ENCODE data around the gene UBE2F. TPM values are rescaled to one million over a fixed set of nuclear protein-coding genes. Genes with fewer than 3 reads are reported as not detected.

UBE2F gene
- total and polyA plus RNA-seq, 9 of the 15 experiments (the other 6 are each of a cell fraction or from before 2014, with no cell fraction given): 18.1 to 88.1 (median 53.0) TPM

DNA sequence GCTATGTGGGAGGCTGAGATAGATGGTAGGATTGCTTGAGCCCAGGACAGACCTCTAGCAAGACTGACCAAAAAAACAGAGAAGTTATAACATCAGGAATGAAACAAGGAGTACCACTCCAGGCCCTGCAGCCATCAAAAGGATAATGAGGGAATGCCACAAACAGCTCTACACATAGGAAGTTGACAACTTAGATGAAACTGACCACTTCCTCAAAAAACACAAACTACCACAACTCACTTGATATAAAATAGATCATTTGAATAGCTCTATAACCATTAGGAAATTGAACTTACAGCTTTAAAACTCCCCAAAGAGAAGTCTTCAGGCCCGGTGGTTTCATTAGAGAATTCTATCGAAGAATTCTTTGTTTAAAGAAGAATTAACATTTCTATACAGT lies 120.4 kb downstream of the UBE2F start (continued):
- TF ChIP-seq ZNF282 (CRISPR knock-in tag; IDR thresholded peaks at IDR 0.05) (no peak), ZKSCAN1 (IDR thresholded peaks at IDR 0.05; ENCODE audit: low read depth, low read length) (no peak)
- TF ChIP-seq, protein P1, sequence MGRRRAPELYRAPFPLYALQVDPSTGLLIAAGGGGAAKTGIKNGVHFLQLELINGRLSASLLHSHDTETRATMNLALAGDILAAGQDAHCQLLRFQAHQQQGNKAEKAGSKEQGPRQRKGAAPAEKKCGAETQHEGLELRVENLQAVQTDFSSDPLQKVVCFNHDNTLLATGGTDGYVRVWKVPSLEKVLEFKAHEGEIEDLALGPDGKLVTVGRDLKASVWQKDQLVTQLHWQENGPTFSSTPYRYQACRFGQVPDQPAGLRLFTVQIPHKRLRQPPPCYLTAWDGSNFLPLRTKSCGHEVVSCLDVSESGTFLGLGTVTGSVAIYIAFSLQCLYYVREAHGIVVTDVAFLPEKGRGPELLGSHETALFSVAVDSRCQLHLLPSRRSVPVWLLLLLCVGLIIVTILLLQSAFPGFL (CRISPR knock-in tag; IDR thresholded peaks at IDR 0.05): no peak
- TF ChIP-seq, protein P2, sequence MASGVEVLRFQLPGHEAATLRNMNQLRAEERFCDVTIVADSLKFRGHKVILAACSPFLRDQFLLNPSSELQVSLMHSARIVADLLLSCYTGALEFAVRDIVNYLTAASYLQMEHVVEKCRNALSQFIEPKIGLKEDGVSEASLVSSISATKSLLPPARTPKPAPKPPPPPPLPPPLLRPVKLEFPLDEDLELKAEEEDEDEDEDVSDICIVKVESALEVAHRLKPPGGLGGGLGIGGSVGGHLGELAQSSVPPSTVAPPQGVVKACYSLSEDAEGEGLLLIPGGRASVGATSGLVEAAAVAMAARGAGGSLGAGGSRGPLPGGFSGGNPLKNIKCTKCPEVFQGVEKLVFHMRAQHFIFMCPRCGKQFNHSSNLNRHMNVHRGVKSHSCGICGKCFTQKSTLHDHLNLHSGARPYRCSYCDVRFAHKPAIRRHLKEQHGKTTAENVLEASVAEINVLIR (CRISPR knock-in tag; IDR thresholded peaks at IDR 0.05): no peak
- TF ChIP-seq, protein P3, sequence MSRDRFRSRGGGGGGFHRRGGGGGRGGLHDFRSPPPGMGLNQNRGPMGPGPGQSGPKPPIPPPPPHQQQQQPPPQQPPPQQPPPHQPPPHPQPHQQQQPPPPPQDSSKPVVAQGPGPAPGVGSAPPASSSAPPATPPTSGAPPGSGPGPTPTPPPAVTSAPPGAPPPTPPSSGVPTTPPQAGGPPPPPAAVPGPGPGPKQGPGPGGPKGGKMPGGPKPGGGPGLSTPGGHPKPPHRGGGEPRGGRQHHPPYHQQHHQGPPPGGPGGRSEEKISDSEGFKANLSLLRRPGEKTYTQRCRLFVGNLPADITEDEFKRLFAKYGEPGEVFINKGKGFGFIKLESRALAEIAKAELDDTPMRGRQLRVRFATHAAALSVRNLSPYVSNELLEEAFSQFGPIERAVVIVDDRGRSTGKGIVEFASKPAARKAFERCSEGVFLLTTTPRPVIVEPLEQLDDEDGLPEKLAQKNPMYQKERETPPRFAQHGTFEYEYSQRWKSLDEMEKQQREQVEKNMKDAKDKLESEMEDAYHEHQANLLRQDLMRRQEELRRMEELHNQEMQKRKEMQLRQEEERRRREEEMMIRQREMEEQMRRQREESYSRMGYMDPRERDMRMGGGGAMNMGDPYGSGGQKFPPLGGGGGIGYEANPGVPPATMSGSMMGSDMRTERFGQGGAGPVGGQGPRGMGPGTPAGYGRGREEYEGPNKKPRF (IDR thresholded peaks at IDR 0.05; ENCODE audit: low read depth, low read length): no peak

DNA sequence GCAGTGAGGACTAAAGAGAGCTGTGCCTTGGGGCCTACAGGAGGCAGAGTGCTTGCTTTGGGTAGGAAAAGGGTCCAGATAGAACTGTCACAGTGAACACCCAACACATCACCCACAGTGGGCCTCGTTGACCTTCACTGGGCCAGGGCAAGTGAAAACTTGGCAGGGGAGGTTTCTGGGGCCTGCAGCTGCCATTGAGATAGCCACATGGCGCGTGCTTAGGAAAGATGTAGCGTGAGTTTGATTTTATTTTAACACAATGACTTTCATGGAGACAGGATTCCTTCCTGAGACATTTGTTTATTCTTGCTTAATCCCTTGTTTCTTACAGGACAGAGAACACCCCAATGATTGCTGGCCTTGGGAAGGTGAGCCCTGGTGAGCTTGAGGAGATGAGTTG lies 124.1 kb downstream of the UBE2F start:
- FAIRE-seq (no peak), ATAC-seq (no peak), DNase-seq (ENCODE audit: extremely low read depth in 1 of 4, low spot score in 3 of 4) (no peak)
- Histone ChIP-seq H3K36me3 (ENCODE audit: control insufficient read depth, insufficient read depth, low read length) (peaks cover 17% of the 10 kb centered on the region; the same call in 2 of the 3 replicates), H3K79me2 (ENCODE audit: control insufficient read depth, insufficient read depth, low read length) (no peaks in the 10 kb centered on the region), H3K27me3 (ENCODE audit: control insufficient read depth in 2 of 2, insufficient read depth in 2 of 2, low read length in 2 of 2) (no peaks in the 10 kb centered on the region), H3K4me3 (no peak overlapping the region), H3K27ac (ENCODE audit: extremely low read depth, low read depth, low read length) (no peak overlapping the region), H4K20me1 (replicated peaks; ENCODE audit: control insufficient read depth, insufficient read depth, low read length) (no peaks in the 10 kb centered on the region), H3K4me1 (replicated peaks in 1 of 2; ENCODE audit: control insufficient read depth in 2 of 2, insufficient read depth in 2 of 2, low read length in 2 of 2) (no peaks in the 10 kb centered on the region), H3K9me1 (ENCODE audit: control insufficient read depth, insufficient read depth, low read length) (no peaks in the 10 kb centered on the region), H2AFZ (ENCODE audit: low read depth, low read length) (no peak overlapping the region), H3K9ac (ENCODE audit: insufficient read depth in 1 of 2, low read depth in 2 of 2, low read length in 2 of 2) (no peak overlapping the region), H3K4me2 (ENCODE audit: insufficient read depth, low read length) (no peak overlapping the region), H3K9me3 (replicated peaks; ENCODE audit: control insufficient read depth, insufficient read depth, low read depth, low read length) (no peaks in the 10 kb centered on the region)
- ChIA-PET CTCF (ENCODE audit: low intra/inter-chr PET ratio) (no interaction called here), POLR2A (interaction anchor here (1.1 to 1.7 kb wide), 3 partner anchors 10 to 14 kb away, joined by 3 to 4 read pairs (median 3); no protein-coding TSS in a partner anchor)
- TF ChIP-seq, protein P4, sequence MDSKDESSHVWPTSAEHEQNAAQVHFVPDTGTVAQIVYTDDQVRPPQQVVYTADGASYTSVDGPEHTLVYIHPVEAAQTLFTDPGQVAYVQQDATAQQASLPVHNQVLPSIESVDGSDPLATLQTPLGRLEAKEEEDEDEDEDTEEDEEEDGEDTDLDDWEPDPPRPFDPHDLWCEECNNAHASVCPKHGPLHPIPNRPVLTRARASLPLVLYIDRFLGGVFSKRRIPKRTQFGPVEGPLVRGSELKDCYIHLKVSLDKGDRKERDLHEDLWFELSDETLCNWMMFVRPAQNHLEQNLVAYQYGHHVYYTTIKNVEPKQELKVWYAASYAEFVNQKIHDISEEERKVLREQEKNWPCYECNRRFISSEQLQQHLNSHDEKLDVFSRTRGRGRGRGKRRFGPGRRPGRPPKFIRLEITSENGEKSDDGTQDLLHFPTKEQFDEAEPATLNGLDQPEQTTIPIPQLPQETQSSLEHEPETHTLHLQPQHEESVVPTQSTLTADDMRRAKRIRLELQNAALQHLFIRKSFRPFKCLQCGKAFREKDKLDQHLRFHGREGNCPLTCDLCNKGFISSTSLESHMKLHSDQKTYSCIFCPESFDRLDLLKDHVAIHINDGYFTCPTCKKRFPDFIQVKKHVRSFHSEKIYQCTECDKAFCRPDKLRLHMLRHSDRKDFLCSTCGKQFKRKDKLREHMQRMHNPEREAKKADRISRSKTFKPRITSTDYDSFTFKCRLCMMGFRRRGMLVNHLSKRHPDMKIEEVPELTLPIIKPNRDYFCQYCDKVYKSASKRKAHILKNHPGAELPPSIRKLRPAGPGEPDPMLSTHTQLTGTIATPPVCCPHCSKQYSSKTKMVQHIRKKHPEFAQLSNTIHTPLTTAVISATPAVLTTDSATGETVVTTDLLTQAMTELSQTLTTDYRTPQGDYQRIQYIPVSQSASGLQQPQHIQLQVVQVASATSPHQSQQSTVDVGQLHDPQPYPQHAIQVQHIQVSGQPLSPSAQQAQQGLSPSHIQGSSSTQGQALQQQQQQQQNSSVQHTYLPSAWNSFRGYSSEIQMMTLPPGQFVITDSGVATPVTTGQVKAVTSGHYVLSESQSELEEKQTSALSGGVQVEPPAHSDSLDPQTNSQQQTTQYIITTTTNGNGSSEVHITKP (IDR thresholded peaks at IDR 0.05; ENCODE audit: partially characterized antibody): peak; percentile 59
- TF ChIP-seq, protein P5, sequence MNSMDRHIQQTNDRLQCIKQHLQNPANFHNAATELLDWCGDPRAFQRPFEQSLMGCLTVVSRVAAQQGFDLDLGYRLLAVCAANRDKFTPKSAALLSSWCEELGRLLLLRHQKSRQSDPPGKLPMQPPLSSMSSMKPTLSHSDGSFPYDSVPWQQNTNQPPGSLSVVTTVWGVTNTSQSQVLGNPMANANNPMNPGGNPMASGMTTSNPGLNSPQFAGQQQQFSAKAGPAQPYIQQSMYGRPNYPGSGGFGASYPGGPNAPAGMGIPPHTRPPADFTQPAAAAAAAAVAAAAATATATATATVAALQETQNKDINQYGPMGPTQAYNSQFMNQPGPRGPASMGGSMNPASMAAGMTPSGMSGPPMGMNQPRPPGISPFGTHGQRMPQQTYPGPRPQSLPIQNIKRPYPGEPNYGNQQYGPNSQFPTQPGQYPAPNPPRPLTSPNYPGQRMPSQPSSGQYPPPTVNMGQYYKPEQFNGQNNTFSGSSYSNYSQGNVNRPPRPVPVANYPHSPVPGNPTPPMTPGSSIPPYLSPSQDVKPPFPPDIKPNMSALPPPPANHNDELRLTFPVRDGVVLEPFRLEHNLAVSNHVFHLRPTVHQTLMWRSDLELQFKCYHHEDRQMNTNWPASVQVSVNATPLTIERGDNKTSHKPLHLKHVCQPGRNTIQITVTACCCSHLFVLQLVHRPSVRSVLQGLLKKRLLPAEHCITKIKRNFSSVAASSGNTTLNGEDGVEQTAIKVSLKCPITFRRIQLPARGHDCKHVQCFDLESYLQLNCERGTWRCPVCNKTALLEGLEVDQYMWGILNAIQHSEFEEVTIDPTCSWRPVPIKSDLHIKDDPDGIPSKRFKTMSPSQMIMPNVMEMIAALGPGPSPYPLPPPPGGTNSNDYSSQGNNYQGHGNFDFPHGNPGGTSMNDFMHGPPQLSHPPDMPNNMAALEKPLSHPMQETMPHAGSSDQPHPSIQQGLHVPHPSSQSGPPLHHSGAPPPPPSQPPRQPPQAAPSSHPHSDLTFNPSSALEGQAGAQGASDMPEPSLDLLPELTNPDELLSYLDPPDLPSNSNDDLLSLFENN (IDR thresholded peaks at IDR 0.05; ENCODE audit: low read depth in 2 of 2, low read length in 2 of 2): no peak
- intact Hi-C loops (cut with micrococcal nuclease): no loop called here
- no TSS peak for BruUV-seq (replicated peaks)
- in situ Hi-C loops (cut with MboI): no loop called here
- WGBS (ENCODE audit: insufficient coverage, low coverage, missing lambda C conversion rate): 87% methylated on average over 4 of the region's 4 CpGs

Measured in K562 (cell line).